Suprapubic skin (tissue), 3 donors: ENCODE measurements around the gene WFDC2.

ENCODE experiments used
- CTCF ChIP-seq, 2 donors: fragments of 200-600 bp in 1 of 2; fragments of 450-650 bp in 1 of 2; sonication (generic) in 1 of 2; IDR thresholded peaks; one replicate each; pipeline ENCODE4 v1.5.1; 2016 to 2019; ENCODE audit warnings: antibody characterized with exemption in 2 of 2, mild to moderate bottlenecking in 1 of 2, moderate library complexity in 1 of 2
- POLR2A ChIP-seq, 2 donors: fragments of 450-650 bp; IDR thresholded peaks; one replicate each; pipeline ENCODE4 v1.6.1; 2017; ENCODE audit warnings: antibody characterized with exemption in 2 of 2, mild to moderate bottlenecking in 2 of 2, moderate library complexity in 2 of 2

DNA sequence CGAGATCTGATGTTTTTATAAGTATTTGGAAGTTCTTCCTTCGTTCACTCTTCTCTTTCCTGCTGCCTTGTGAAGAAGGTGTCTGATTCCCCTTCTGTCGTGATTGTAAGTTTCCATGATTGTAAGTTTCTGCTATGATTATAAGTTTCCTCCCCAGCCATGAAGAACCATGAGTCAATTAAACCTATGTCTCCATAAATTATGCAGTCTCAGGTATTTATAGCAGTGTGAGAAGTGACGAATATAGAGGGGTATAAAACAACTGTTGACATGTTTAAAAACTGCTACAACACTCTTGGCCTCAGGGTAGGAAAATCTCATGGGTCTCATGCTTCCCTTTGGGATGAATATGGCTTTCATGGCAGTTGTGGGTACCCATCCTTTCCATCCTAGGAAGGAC, 5.8 kb upstream of the WFDC2 start:
- TF ChIP-seq CTCF (IDR thresholded peaks at IDR 0.05) (no peak), POLR2A (IDR thresholded peaks at IDR 0.05) (no peak)
